ENCODE data around the gene CDKN2B-AS1. TPM values are rescaled to one million over a fixed set of nuclear protein-coding genes. Genes with fewer than 3 reads are reported as not detected.

Gene CDKN2B-AS1
- total and polyA plus RNA-seq, 2 of the 13 experiments (the other 11 are each of a cell fraction or from before 2014, with no cell fraction given) = 0.64 to 2.3 TPM

DNA sequence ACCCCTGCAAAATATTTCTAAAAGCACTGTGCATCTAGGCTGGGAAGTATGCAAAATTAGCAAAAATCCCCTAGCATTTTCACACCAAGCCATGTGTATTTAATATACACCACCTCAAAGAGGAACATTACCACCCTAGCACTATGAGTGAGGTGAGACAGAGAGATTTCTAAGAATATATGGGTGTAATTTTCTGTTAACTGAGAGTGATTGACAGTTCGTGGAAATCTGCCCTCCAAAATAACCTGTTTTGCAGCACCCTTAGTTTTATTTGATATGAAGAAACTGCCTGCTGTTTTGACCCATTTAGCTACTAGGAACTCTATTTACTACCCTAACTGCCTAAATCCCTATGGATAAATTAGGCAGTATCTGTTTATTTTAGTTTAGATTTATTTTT, 78.8 kb downstream of the CDKN2B-AS1 start:
- no peaks in the 10 kb centered on the region for H3K36me3 ChIP-seq (replicated peaks in 1 of 2; ENCODE audit: control insufficient read depth in 1 of 2, insufficient read depth in 2 of 2, low read length in 2 of 2)
- no peak for FAIRE-seq
- no peak overlapping the region for H3K27ac ChIP-seq (ENCODE audit: extremely low read length, insufficient read depth, low read length)
- H3K4me2 ChIP-seq (ENCODE audit: low read depth, low read length) = no peak overlapping the region
- no peak for TF ChIP-seq ZNF503 (CRISPR knock-in tag; IDR thresholded peaks at IDR 0.05)
- no peak for TF ChIP-seq ZFP82 (CRISPR knock-in tag; IDR thresholded peaks at IDR 0.05; ENCODE audit: borderline replicate concordance)
- no peak for TF ChIP-seq RORA (CRISPR knock-in tag; IDR thresholded peaks at IDR 0.05)
- no peak for TF ChIP-seq RBAK (CRISPR knock-in tag; IDR thresholded peaks at IDR 0.05)
- TF ChIP-seq ZZZ3 (CRISPR knock-in tag; IDR thresholded peaks at IDR 0.05; ENCODE audit: borderline replicate concordance) = no peak
- no peak for TF ChIP-seq ZSCAN29 (CRISPR knock-in tag; conservative IDR thresholded peaks at IDR 0.05)
- H3K79me2 ChIP-seq (ENCODE audit: insufficient read depth, low read length) = no peaks in the 10 kb centered on the region
- H3K27me3 ChIP-seq (ENCODE audit: control insufficient read depth in 1 of 2, insufficient read depth in 2 of 2, low read length in 2 of 2) = no peaks in the 10 kb centered on the region; a peak in 1 of 5 replicates
- ChIA-PET POLR2A (no interaction called here), CTCF (ENCODE audit: low intra/inter-chr PET ratio, low total read pairs) (no interaction called here)
- no peaks in the 10 kb centered on the region for H3K4me1 ChIP-seq (ENCODE audit: insufficient read depth, low read length)
- no peaks in the 10 kb centered on the region for H4K20me1 ChIP-seq (ENCODE audit: insufficient read depth, low read length)
- WGBS (ENCODE audit: low lambda C conversion rate) = 11% methylated on average over 1 of the region's 1 CpG
- DNase-seq (ENCODE audit: low spot score) = no peak
- H3K4me3 ChIP-seq (replicated peaks in 1 of 3; ENCODE audit: insufficient read depth in 1 of 3, low read depth in 2 of 3, low read length in 3 of 3) = no peak overlapping the region
- H2AFZ ChIP-seq (ENCODE audit: low read length) = no peak overlapping the region
- intact Hi-C loops (cut with micrococcal nuclease; ENCODE audit: unreplicated experiment) (no loop called here), in situ Hi-C loops (cut with HindIII; ENCODE audit: extremely low pct_ligation_motif_present, low pct_unique_long_range_greater_than_20kb) (no loop called here)
- no peak overlapping the region for H3K9ac ChIP-seq (ENCODE audit: insufficient read depth, low read depth, low read length)
- ATAC-seq = no peak
- BruUV-seq (replicated peaks) = no TSS peak
- no peaks in the 10 kb centered on the region for H3K9me3 ChIP-seq (ENCODE audit: low read length)

DNA sequence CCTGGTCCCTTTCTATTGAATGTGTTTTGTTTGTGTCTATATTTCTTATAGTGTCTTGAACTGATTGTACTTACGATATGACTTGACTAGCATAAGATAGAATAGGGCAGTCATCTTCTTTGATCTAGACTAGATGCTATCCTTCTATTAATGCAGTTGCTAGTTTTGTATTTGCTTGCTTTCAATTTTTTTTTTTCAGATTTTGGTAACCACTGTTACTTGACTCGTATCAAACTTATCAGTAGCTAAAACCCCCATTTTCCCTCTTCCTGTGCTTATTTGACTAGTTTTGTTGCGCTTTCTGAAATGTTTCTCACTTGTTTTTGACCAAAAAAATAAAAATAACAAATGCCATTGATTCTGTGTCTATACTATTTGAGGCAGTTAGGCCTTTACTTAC, 83.5 kb downstream of the CDKN2B-AS1 start:
- Histone ChIP-seq H3K79me2 (ENCODE audit: insufficient read depth, low read length) (no peaks in the 10 kb centered on the region), H3K36me3 (replicated peaks in 1 of 2; ENCODE audit: control insufficient read depth in 1 of 2, insufficient read depth in 2 of 2, low read length in 2 of 2) (no peaks in the 10 kb centered on the region), H3K4me1 (ENCODE audit: insufficient read depth, low read length) (no peaks in the 10 kb centered on the region), H3K4me3 (replicated peaks in 1 of 3; ENCODE audit: insufficient read depth in 1 of 3, low read depth in 2 of 3, low read length in 3 of 3) (no peak overlapping the region), H3K9me3 (ENCODE audit: low read length) (no peaks in the 10 kb centered on the region), H2AFZ (ENCODE audit: low read length) (no peak overlapping the region), H3K9ac (ENCODE audit: insufficient read depth, low read depth, low read length) (no peak overlapping the region), H4K20me1 (ENCODE audit: insufficient read depth, low read length) (no peaks in the 10 kb centered on the region), H3K27ac (ENCODE audit: extremely low read length, insufficient read depth, low read length) (no peak overlapping the region), H3K4me2 (ENCODE audit: low read depth, low read length) (no peak overlapping the region), H3K27me3 (ENCODE audit: control insufficient read depth in 1 of 2, insufficient read depth in 2 of 2, low read length in 2 of 2) (no peaks in the 10 kb centered on the region; a peak in 1 of 5 replicates)
- in situ Hi-C loops (cut with HindIII; ENCODE audit: extremely low pct_ligation_motif_present, low pct_unique_long_range_greater_than_20kb) = no loop called here
- BruUV-seq (replicated peaks) = no TSS peak
- FAIRE-seq = no peak
- ATAC-seq = no peak
- WGBS (ENCODE audit: low lambda C conversion rate) = 3% methylated on average over 3 of the region's 3 CpGs
- intact Hi-C loops (cut with micrococcal nuclease; ENCODE audit: unreplicated experiment) = no loop called here
- no peak for DNase-seq (ENCODE audit: low spot score)
- ChIA-PET CTCF (ENCODE audit: low intra/inter-chr PET ratio, low total read pairs) (no interaction called here), POLR2A (no interaction called here)
- TF ChIP-seq SIX4 (CRISPR knock-in tag; IDR thresholded peaks at IDR 0.05) = no peak
- TF ChIP-seq FOXK1 (CRISPR knock-in tag; IDR thresholded peaks at IDR 0.05; ENCODE audit: borderline replicate concordance, low read depth) = no peak
- TF ChIP-seq FOSL2 (CRISPR knock-in tag; IDR thresholded peaks at IDR 0.05) = no peak
- TF ChIP-seq EHMT2 (IDR thresholded peaks at IDR 0.05; ENCODE audit: borderline replicate concordance, low read depth, low read length) = no peak
- no peak for TF ChIP-seq ZNF687 (CRISPR knock-in tag; IDR thresholded peaks at IDR 0.05)
- TF ChIP-seq ZFP36L2 (CRISPR knock-in tag; IDR thresholded peaks at IDR 0.05) = no peak
- no peak for TF ChIP-seq MXI1 (IDR thresholded peaks at IDR 0.05; ENCODE audit: borderline replicate concordance, low read depth, low read length)

Data from HepG2 (cell line).